Stimulated activated CD8-positive, alpha-beta memory T cell treated with anti-CD3 and anti-CD28 coated beads, Interleukin-12 subunit alpha, Interleukin-12 subunit beta, amount 100 ng/mL, for 24 hours (primary cell): ENCODE measurements around the gene EPSTI1.
"Not testable (repeated sequence)": the region's sequence is repeated elsewhere in the genome, so short reads cannot be mapped to it uniquely, and the experiment has no call there.

Experiments
- DNase-seq: peaks from one replicate; pipeline ENCODE4 v3.0.0-alpha.2; 2020; ENCODE audit errors: extremely low read depth

The EPSTI1 gene, protein sequence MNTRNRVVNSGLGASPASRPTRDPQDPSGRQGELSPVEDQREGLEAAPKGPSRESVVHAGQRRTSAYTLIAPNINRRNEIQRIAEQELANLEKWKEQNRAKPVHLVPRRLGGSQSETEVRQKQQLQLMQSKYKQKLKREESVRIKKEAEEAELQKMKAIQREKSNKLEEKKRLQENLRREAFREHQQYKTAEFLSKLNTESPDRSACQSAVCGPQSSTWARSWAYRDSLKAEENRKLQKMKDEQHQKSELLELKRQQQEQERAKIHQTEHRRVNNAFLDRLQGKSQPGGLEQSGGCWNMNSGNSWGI

DNA sequence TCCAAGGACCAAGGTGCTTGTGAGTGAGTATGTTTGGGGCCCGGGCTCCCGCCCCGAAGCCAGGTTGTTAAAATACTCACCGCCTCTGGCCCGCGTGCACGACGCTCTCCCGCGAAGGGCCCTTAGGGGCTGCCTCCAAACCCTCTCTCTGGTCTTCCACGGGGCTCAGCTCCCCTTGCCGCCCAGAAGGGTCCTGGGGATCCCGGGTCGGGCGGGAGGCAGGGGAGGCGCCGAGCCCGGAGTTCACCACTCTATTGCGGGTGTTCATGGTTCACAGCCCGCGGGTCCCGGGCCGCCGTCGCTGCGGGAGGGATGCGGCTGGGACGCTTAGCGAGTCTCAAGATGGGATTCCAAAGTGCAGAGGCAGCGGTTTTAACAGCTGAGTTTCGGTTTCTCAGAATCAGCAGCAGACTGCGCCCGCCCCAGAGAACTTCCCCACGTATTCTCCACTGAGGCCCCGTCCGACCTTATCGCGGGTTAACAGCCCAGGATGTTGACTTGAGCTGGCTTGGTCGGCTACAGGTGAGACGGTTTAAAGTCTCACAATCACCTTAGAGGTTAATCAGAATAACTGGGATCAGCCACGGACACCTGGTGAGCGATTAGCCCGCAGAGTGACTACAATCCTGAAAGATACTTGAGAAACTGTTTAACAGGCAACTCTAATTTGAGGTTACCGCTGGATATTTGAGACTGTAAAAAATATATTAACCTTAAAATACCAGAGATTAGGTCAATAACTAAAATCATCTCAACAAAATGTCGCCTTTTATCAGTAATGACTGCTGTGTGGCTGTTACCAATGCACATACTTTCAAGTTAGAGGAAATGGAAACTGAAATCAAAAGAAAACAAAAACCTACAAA is at the start of gene EPSTI1:
Gene EPSTI1, minus strand, starts transcription at position 344 of the 866 bp plus-strand sequence. Its CDS starts 76 bp downstream, at position 268.
- DNase-seq = peak; percentile 45

DNA sequence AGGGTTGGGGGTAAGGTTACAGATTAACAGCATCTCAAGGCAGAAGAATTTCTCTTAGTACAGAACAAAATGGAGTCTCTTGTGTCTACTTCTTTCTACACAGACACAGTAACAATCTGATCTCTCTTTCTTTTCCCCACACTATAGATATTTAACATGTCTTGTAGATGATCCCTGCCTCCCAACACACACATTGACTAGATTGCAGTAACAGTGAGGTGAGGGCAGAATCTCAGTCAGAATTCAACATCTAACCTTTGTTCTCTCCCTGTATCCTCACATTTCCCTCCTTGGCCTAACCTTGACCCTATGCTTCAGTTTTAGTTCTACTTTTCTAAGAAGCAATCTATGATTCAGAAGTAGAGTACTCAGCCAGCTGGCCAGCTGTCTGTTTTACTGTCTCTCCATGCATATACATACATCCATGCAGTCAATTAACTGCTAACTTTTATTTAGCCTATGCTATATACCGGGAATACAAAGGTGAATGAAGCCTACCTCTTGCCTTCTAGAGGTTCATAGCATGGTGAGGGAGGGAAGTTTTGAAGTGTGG is 49.4 kb upstream of the EPSTI1 start:
- DNase-seq = no peak

DNA sequence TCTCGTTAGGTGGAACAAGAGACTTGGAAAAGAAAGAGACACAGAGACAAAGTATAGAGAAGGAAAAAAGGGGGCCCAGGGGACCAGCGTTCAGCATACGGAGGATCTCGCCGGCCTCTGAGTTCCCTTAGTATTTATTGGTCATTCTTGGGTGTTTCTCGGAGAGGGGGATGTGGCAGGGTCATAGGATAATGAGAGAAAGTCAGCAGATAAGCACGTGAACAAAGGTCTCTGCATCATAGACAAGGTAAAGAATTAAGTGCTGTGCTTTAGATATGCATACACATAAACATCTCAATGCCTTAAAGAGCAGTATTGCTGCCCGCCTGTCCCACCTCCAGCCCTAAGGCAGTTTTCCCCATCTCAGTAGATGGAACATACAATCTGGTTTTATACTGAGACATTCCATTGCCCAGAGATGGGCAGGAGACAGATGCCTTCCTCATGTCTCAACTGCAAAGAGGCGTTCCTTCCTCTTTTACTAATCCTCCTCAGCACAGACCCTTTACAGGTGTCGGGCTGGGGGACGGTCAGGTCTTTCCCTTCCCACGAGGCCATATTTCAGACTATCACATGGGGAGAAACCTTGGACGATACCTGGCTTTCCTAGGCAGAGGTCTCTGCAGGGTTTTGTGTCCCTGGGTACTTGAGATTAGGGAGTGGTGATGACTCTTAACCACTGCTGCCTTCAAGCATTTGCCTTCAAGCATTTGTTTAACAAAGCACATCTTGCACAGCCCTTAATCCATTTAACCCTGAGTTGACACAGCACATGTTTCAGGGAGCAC is 48.7 kb upstream of the EPSTI1 start:
- not testable (repeated sequence) for DNase-seq

DNA sequence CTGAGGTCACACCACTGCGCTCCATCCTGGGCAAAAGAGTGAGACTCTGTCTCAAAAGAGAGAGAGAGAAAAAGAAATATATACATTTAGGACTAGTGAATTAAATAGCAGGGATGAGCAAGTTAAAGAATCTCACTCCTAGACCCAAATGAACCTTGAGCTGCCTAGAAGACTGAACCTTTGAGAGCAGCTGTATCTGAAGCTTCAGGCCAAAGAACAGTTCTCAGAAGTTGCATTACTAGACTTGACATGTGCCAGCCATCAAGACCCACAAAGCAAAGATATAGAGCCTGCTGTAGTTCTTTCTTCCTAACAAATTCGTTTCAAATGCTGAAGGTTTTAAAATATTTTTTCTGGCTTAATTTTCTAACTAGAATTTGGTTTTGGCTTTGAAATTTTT is 47.9 kb upstream of the EPSTI1 start:
- no peak for DNase-seq

DNA sequence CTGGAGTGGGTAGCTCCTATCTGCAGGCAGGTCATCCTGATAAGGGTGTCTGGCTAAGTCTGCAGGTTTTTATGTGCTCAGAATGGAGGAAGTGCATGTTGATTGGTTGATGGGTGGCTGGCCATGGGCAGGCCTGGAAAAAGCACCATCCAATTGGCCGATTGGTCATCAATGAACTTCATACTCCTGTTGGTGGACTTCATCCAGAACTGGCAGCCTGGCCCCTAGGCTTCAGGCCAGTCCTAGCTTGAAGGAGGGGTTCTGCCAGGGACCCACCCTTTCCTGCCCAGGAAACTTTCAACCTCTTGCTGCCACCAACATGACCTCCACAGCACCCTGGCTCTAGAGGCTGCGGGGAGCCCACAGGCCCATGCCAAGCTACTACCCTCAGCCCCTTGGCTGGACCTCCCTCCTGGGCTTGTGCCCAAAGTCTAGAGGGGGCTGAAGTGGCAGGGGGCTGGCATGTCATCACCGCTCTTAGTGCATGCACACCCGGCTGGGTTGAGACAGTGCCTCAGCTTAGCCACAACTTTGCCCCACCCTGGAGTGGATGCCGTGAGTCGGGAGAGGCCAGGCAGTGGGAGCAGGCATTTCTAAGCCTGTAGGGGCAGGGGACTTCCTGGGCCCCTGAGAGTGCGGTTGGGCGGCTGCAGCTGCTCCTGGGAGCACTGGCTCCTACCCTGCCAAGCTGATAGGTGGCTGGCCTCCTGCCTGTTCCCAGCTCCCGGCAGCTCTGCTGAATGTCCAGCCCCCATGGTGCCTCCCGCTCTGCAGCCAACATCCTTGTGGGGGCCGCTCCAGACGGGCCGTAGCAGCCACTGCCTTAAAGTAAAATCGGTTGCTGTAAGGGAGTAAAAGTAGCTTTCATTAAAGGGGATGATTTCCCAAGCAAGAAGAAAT is 44.6 kb upstream of the EPSTI1 start:
- DNase-seq = no peak

DNA sequence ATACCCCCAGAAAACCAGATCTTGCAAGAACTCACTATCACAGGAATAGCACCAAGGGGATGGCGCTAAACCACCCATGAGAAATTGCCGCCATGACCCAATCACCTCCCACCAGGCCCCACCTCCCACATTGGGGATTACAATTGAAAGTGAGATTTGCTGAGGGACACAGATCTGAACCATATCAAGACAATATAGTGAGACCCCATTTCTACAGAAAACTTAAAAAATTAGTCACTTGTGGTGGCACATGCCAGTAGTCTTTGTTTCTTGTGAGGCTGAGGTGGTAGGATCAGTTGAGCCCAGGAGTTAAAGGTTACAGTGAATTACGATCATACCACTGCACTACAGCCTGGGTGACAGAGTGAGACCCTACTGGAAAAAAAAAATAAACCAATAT is 41.0 kb upstream of the EPSTI1 start:
- no peak for DNase-seq

DNA sequence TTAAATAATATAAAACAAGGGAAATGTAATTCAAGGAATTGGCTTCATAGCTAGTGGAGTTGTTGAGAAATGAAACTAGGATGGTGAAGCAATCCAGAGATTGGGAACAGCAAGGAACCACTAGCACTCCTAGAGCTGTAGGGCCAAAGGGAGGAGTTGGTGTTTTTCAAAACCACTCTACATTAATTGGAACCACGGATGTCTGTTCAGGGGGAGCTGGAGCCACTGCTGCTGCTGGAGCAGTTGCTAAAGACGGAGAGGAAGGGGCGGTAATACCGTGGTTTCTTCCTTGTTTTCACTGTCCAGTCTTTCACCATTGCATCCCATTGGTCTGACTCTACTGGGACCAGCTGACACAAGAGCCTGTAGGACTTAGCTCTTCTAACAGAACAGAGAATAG is 39.8 kb upstream of the EPSTI1 start:
- no peak for DNase-seq

DNA sequence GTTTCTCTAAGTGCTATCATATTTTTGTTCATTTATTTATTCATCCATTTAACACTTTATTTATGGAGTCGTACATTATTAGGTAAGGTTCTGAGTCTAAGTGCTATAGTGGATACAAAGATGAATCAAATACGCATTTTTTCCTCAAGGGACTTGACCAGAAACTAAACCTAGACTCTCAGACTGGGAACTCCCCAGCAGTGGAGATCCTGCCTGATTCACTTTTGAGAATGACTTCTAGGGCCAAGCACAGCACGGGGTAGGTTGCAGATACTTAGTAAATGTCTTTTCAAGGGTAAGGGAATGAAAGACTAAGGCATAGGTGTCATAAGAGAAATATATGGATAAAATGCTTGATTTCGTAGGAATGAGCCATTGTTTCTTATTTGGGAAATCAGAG is 38.5 kb upstream of the EPSTI1 start:
- no peak for DNase-seq

DNA sequence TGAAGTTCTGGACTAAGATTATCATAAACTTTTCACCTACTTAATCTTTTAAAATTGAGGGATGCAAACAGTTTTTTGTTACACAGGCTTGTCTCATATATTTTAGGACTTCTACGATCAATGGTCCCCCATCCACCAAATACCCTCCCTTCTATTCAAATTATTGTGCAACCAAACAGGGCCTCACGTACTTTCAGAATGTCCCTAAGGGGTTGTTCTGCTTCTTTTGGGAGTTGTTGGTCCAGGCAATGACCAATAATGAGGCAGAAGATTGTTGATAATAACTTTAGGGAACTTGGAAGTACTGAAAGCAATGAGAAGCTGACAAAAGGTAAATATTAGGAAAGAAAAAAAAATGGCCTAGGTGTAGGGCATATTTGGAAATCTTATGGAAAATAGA is 34.2 kb upstream of the EPSTI1 start:
- DNase-seq = no peak

DNA sequence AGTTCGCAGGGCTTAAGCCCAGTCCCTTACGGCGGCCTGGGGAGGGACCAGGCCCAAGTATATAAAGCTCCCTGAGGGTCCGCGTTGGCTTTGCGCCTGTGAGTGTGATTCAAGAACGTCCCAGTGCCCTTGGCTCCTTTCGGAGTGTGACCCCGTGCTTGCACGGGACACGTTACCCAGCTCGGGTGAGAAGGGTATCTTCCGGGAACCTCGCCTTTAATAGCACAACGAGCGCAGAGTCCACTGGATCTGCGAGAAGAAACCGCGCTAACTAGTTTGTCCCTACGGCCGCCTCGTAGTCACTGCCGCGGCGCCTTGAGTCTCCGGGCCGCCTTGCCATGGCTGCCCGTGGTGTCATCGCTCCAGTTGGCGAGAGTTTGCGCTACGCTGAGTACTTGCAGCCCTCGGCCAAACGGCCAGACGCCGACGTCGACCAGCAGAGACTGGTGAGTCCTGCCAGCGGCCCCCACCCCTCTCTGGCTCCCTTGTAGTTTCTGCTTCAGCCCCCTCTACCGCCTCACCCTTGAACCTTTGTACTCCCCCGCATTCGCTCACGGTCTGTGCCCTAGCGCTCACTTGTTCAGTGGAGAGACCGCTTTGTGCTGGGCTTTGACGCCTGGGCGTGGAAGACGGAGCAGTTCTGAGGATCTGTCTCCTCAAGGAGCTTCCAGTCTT is 31.4 kb upstream of the EPSTI1 start, which contains the start of gene DNAJC15:
Gene DNAJC15, plus strand, starts transcription at position 298 of the 675 bp plus-strand sequence. Its CDS starts 41 bp downstream, at position 339.
- DNase-seq = peak; percentile 42

DNA sequence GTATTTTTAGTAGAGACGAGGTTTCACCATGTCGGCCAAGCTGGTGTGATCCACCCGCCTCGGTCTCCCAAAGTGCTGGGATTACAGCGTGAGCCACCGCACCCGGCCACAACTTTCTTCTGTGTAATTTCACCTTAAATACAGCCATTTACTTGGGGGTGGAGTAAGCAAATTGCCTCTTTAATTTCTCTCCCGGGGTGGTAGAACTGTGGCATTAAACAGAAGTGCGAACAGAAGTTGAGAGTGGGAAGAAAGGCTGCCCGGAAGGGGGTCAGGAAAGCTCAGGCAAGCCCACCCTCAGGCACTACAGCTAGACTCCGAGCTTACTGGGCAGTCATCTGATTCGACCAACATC is 30.9 kb upstream of the EPSTI1 start:
- no peak for DNase-seq

DNA sequence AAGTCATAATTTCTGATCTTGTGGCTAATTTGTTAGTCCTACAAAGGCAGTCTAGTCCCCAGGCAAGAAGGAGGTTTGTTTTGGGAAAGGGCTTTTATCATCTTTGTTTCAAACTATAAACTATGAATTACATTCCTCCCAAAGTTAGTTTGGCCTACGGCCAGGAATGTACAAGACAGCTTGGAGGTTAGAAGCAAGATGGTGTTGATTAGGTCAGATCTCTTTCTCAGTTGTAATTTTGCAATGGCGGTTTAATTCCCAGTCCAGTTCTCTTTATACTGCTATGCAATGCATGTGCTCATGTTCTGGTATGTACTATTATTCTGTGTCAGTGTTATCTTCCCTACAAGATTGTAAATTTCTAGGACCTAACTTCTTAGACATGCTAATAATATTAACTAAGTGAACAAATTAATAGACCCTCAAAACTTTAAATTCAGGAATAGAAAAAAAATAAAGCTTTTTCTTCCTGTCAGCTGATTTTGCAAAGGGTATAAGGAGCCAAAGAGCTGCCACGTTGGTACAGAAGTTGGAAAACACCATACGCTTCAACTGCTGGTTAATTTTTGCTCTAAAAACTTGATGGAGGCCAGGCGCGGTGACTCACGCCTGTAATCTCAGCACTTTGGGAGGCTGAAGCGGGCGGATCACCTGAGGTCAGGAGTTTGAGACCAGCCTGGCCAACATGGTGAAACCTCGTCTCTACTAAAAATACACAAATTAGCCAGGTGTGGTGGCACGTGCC is 30.1 kb upstream of the EPSTI1 start:
- no peak for DNase-seq

DNA sequence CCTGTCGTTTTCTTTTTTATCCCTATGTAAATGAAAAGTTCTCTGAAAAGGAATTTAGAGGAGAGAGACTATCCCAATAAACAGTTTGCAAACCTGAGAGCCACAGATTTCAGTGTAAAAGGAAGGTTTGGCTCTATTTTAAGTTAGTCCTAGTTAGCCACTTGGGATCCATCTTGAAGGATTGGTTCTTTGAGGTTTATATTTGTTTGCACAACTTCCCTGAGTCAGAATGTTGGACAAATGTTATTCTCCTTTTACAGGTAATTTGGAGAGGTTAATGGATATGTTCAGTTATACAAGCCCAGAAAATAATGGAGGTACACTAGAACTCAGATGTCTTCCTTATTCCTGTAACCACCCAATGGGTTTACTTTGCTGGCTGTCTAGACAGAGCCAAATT is 28.8 kb upstream of the EPSTI1 start:
- no peak for DNase-seq

DNA sequence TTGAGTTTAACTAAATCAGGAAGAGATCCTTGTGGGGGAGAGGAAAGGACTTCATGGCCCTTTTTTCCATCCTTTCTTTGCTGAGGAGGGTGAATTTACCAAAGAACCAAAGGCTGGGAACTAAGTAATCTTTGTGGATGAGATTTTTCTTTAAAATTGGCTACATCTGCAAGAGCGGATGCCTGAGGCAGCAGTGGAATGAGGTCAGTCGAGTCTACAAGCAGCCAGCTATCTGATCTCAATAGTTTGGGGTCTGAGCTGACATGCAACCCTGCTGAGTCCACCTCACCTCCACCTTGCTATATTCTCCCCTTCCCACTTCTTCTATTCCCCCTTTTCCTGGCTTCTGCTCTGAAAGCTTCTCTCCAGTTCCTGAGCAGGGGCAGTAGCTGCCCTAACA is 27.8 kb upstream of the EPSTI1 start:
- DNase-seq = no peak

DNA sequence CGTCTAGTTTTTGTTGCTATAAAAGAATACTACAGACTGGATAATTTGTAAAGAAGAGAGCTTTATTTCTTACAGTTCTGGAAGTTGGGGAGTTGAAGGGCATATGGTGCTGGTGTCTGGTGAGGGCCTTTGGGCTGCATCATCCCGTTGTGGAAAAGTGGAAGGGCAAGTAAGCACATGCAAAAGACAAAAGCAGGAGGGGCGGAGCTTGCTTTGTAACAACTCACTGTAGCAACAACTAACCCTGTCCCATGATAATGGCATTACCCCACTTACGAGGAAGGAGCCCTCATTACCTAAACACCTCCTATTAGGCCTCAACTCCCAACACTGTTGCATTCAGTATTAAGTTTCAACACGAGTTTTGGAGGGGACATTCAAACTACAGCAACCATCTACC is 24.2 kb upstream of the EPSTI1 start:
- DNase-seq = no peak

DNA sequence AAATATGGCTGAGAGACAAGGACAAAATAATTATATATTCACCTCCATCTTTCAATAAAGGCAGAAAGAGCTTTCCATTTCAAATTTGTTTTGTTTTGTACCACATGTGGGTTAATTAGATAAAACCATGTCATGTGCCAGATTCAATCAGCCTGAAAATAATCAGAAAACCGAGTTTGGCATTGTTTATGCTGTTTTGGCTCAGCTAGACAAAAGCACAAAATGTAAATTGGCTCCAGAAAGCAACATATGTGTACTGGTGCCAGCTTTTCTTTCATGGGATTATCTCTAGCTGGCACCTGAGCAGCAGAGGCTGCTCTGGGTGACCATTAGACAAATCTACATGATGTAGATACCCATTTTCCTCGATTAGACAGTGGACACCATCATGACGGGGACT is 22.1 kb upstream of the EPSTI1 start:
- DNase-seq = no peak

DNA sequence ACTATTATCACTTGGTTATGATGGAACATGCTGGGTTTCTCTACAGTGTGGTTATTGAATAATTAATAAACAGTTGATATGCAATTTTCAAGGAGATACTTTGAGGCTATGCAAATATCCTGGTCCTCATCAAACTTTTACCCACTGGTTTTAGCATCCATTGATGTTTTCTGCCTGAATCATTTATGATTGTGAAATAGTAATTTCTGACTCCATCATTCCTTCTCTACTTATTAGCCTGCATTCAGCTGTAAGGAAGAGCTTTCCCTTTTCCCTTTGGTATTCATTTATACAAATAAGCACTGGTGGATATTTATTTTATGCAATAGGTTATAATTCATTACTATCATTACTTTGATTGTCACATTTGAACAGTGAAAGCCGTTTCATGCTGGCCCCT is 17.5 kb upstream of the EPSTI1 start:
- DNase-seq = no peak

DNA sequence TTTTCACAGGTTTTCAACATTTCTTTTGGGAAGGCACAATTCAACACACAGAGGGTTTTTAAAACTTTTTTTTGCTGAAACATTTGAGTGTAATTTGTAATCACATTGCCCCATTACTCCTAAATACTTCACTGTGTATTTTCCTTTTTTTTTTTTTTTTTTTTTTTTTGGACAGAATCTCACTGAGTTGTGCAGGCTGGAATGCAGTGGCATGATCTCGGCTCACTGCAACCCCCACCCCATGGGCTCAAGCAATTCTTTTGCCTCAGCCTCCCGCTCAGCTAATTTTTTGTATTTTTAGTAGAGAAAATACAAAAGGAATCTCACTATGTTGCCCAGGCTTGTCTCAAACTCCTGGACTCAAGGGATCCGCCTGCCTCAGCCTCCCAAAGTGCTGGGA is 16.6 kb upstream of the EPSTI1 start:
- DNase-seq = no peak

DNA sequence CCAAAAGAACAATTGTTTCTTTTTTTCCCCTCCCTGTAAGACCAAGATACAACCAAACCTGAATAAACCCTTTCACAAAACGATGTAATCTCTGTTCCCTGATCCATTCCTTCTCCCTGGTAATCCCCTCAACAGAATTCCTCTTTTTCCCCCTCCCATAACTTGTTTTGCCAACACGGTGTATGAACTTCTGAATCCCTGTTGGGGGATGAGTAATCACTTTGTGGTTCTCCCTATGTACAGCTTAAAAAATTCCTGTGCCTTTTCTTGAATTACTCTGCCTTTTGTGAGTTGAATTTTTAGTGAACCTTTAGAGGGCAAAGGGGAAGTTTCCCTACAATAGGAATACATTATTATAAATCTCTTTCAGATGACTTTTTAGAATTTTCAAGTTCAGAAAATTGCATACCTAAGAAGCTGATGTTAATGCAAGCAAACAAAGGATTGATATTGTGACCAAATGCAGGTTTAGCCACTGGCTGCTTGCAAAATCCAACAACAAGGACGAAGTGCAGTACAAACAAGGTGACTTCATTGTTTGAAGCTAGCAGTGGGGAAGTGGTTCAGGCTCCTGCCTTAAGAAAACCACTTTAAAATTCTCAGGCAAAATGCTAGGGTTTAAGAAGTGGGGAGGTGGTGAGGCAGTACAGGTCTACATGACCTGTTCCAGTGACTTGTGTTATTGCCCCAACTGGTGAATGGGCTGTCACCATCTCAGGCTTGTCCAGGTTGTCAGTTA is 15.0 kb upstream of the EPSTI1 start:
- no peak for DNase-seq
